ENCODE data around the gene GDI1. TPM values are rescaled to one million over a fixed set of nuclear protein-coding genes. Genes with fewer than 3 reads are reported as not detected.

The GDI1 gene
- total and polyA plus RNA-seq, 2 donors (not counting 1 experiment from before 2014, with no cell fraction given), result 199 to 311 TPM

DNA sequence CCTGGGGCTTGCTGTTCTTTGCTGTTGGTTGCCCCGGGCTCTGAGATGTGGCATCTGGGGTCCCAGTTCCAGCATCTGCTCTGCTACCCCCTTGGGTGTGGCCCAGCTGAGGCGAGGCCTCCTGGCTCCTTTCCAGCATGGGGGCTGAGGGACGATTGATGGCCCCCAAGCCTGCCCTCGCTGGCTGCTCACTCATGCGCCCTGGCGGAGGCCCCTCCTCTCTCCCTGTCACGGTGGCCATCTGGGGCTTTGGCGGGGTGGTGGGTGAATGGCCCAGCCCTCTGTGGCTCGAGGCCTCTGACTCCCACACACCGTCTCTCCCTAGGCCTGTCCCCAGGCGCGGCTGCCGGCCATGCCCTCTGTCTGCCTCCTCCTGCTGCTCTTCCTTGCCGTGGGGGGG lies 22.9 kb downstream of the GDI1 start:
- ATAC-seq (ENCODE audit: low read depth) (no peak), DNase-seq (no peak)
- peaks cover 0 to 8% of the 10 kb centered on the region in 2 experiments for H3K36me3 ChIP-seq (replicated peaks in 1 of 2; ENCODE audit: control extremely low read depth in 1 of 2, control insufficient read depth in 1 of 2, extremely low read depth in 1 of 2, insufficient read depth in 2 of 2, low read length in 1 of 2)
- Mint-ChIP-seq H3K4me3 (peak overlapping the region; percentile 59), H3K4me1 (peaks cover 14% of the 10 kb centered on the region), H3K9me3 (ENCODE audit: insufficient read depth) (no peaks in the 10 kb centered on the region), H3K27me3 (no peaks in the 10 kb centered on the region), H3K27ac (peak overlapping the region; percentile 20)
- intact Hi-C loops (cut with micrococcal nuclease), result loop anchor here (5.0 kb wide), 3 partner anchors 32 to 57 kb away; partner anchors contain the start of genes FAM3A, SLC10A3 and TAFAZZIN
- peaks cover 22% of the 10 kb centered on the region for H3K79me2 ChIP-seq (ENCODE audit: control insufficient read depth, insufficient read depth, low read length)
- no peaks in the 10 kb centered on the region for H4K20me1 ChIP-seq (ENCODE audit: control insufficient read depth, insufficient read depth, low read length, poor library complexity, severe bottlenecking)
- TF ChIP-seq, protein P1, sequence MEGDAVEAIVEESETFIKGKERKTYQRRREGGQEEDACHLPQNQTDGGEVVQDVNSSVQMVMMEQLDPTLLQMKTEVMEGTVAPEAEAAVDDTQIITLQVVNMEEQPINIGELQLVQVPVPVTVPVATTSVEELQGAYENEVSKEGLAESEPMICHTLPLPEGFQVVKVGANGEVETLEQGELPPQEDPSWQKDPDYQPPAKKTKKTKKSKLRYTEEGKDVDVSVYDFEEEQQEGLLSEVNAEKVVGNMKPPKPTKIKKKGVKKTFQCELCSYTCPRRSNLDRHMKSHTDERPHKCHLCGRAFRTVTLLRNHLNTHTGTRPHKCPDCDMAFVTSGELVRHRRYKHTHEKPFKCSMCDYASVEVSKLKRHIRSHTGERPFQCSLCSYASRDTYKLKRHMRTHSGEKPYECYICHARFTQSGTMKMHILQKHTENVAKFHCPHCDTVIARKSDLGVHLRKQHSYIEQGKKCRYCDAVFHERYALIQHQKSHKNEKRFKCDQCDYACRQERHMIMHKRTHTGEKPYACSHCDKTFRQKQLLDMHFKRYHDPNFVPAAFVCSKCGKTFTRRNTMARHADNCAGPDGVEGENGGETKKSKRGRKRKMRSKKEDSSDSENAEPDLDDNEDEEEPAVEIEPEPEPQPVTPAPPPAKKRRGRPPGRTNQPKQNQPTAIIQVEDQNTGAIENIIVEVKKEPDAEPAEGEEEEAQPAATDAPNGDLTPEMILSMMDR (IDR thresholded peaks at IDR 0.05), result no peak
- TF ChIP-seq EZH2 (IDR thresholded peaks at IDR 0.05; ENCODE audit: borderline replicate concordance, insufficient read depth, low read depth, low read length, poor library complexity, severe bottlenecking), result no peak
- H3K4me1 ChIP-seq (ENCODE audit: control insufficient read depth in 2 of 2, insufficient read depth in 2 of 2, low read length in 2 of 2), result peaks cover 6 to 18% of the 10 kb centered on the region in 2 donors
- H2AFZ ChIP-seq (ENCODE audit: insufficient read depth, low read depth, low read length, poor library complexity, severe bottlenecking), result no peak overlapping the region
- peak overlapping the region; percentile 85 for H3K4me2 ChIP-seq (replicated peaks; ENCODE audit: low read depth, low read length, poor library complexity, severe bottlenecking)
- H3K27me3 ChIP-seq (replicated peaks in 1 of 4; ENCODE audit: control extremely low read depth in 1 of 4, control insufficient read depth in 3 of 4, insufficient read depth in 4 of 4, low read length in 3 of 4), result no peaks in the 10 kb centered on the region
- WGBS (ENCODE audit: insufficient coverage), result 83% methylated on average over 5 of the region's 14 CpGs
- H3K9ac ChIP-seq (ENCODE audit: low read length), result no peak overlapping the region
- CTCF ChIA-PET, result interaction anchor here (1.2 kb wide), 1 partner anchor 8 kb away, joined by 3 read pairs; no protein-coding TSS in a partner anchor
- H3K9me3 ChIP-seq (ENCODE audit: control extremely low read depth in 1 of 3, control insufficient read depth in 2 of 3, insufficient read depth in 1 of 3, low read length in 2 of 3), result no peaks in the 10 kb centered on the region
- H3K4me3 ChIP-seq (ENCODE audit: control extremely low read depth in 1 of 5, extremely low read depth in 1 of 5, insufficient read depth in 1 of 5, low read depth in 2 of 5, low read length in 4 of 5), result no peak overlapping the region
- POLR2A ChIA-PET, result interaction anchor here (1.3 to 2.2 kb wide), 3 partner anchors 17 to 62 kb away, joined by 3 to 7 read pairs (median 6); partner anchors contain the start of genes RPL10 and TAFAZZIN
- H3K27ac ChIP-seq (ENCODE audit: low read length in 2 of 2), result no peak overlapping the region

DNA sequence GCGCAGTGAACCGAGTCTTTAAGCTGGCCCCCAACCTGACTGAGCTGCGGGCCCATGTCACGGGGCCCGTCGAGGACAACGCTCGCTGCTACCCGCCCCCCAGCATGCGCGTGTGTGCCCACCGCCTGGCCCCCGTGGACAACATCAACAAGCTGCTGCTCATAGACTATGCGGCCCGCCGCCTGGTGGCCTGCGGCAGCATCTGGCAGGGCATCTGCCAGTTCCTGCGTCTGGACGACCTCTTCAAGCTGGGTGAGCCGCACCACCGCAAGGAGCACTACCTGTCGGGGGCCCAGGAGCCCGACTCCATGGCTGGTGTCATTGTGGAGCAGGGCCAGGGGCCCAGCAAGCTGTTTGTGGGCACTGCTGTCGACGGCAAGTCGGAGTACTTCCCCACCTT lies 23.4 kb downstream of the GDI1 start:
- Histone ChIP-seq H3K9me3 (ENCODE audit: control extremely low read depth in 1 of 3, control insufficient read depth in 2 of 3, insufficient read depth in 1 of 3, low read length in 2 of 3) (no peaks in the 10 kb centered on the region), H3K4me2 (replicated peaks; ENCODE audit: low read depth, low read length, poor library complexity, severe bottlenecking) (no peak overlapping the region), H3K27ac (ENCODE audit: low read length in 2 of 2) (no peak overlapping the region), H3K36me3 (replicated peaks in 1 of 2; ENCODE audit: control extremely low read depth in 1 of 2, control insufficient read depth in 1 of 2, extremely low read depth in 1 of 2, insufficient read depth in 2 of 2, low read length in 1 of 2) (peaks cover 0 to 8% of the 10 kb centered on the region in 2 experiments), H3K9ac (ENCODE audit: low read length) (no peak overlapping the region), H3K4me1 (ENCODE audit: control insufficient read depth in 2 of 2, insufficient read depth in 2 of 2, low read length in 2 of 2) (peaks cover 6 to 18% of the 10 kb centered on the region in 2 donors), H3K79me2 (ENCODE audit: control insufficient read depth, insufficient read depth, low read length) (peaks cover 22% of the 10 kb centered on the region), H4K20me1 (ENCODE audit: control insufficient read depth, insufficient read depth, low read length, poor library complexity, severe bottlenecking) (no peaks in the 10 kb centered on the region), H2AFZ (ENCODE audit: insufficient read depth, low read depth, low read length, poor library complexity, severe bottlenecking) (no peak overlapping the region), H3K4me3 (ENCODE audit: control extremely low read depth in 1 of 5, extremely low read depth in 1 of 5, insufficient read depth in 1 of 5, low read depth in 2 of 5, low read length in 4 of 5) (no peak overlapping the region), H3K27me3 (replicated peaks in 1 of 4; ENCODE audit: control extremely low read depth in 1 of 4, control insufficient read depth in 3 of 4, insufficient read depth in 4 of 4, low read length in 3 of 4) (no peaks in the 10 kb centered on the region)
- Mint-ChIP-seq H3K27me3 (no peaks in the 10 kb centered on the region), H3K9me3 (ENCODE audit: insufficient read depth) (no peaks in the 10 kb centered on the region), H3K4me3 (peak overlapping the region; percentile 59), H3K27ac (no peak overlapping the region), H3K4me1 (peaks cover 14% of the 10 kb centered on the region)
- no peak for DNase-seq
- ChIA-PET CTCF (interaction anchor here (1.2 kb wide), 1 partner anchor 9 kb away, joined by 3 read pairs; no protein-coding TSS in a partner anchor), POLR2A (no interaction called here)
- no peak for TF ChIP-seq EZH2 (IDR thresholded peaks at IDR 0.05; ENCODE audit: borderline replicate concordance, insufficient read depth, low read depth, low read length, poor library complexity, severe bottlenecking)
- TF ChIP-seq, protein P1 (IDR thresholded peaks at IDR 0.05), result no peak
- 96% methylated on average over 22 of the region's 26 CpGs for WGBS (ENCODE audit: insufficient coverage)
- ATAC-seq (ENCODE audit: low read depth), result no peak
- intact Hi-C loops (cut with micrococcal nuclease), result no loop called here

All from B cell (primary cell).